ENCODE data around the gene CACNA1E. TPM values are rescaled to one million over a fixed set of nuclear protein-coding genes. Genes with fewer than 3 reads are reported as not detected.

CACNA1E gene
- total RNA-seq, 1 donor from 2014 or later, result 0.08 TPM

GRCh38 chr1:181490740-181491712, 7.7 kb downstream of the CACNA1E start:
- no peak for TF ChIP-seq CTCF (IDR thresholded peaks at IDR 0.05; ENCODE audit: insufficient read depth, low read length, poor library complexity, severe bottlenecking)
- no peak overlapping the region for H3K4me3 ChIP-seq (ENCODE audit: low read depth, low read length)
- H3K36me3 ChIP-seq (ENCODE audit: control insufficient read depth, insufficient read depth, low read length), result no peaks in the 10 kb centered on the region
- DNase-seq (ENCODE audit: low read depth), result no peak
- H3K27me3 ChIP-seq (ENCODE audit: control insufficient read depth, insufficient read depth, low read length), result peaks cover 6% of the 10 kb centered on the region

GRCh38 chr1:181493166-181493565, 9.8 kb downstream of the CACNA1E start:
- Histone ChIP-seq H3K27me3 (ENCODE audit: control insufficient read depth, insufficient read depth, low read length) (no peaks in the 10 kb centered on the region), H3K4me3 (ENCODE audit: low read depth, low read length) (no peak overlapping the region), H3K36me3 (ENCODE audit: control insufficient read depth, insufficient read depth, low read length) (no peaks in the 10 kb centered on the region)
- TF ChIP-seq CTCF (IDR thresholded peaks at IDR 0.05; ENCODE audit: insufficient read depth, low read length, poor library complexity, severe bottlenecking), result no peak
- no peak for DNase-seq (ENCODE audit: low read depth)

- H3K4me3 ChIP-seq (ENCODE audit: low read depth, low read length), result no peak overlapping the region
- no peak for TF ChIP-seq CTCF (IDR thresholded peaks at IDR 0.05; ENCODE audit: insufficient read depth, low read length, poor library complexity, severe bottlenecking)
- H3K36me3 ChIP-seq (ENCODE audit: control insufficient read depth, insufficient read depth, low read length), result no peaks in the 10 kb centered on the region
- no peaks in the 10 kb centered on the region for H3K27me3 ChIP-seq (ENCODE audit: control insufficient read depth, insufficient read depth, low read length)
- no peak for DNase-seq (ENCODE audit: low read depth)
Observed at GRCh38 chr1:181493885-181494284, 10.6 kb downstream of the CACNA1E start.

GRCh38 chr1:181496759-181497158, 13.4 kb downstream of the CACNA1E start:
- TF ChIP-seq CTCF (IDR thresholded peaks at IDR 0.05; ENCODE audit: insufficient read depth, low read length, poor library complexity, severe bottlenecking), result no peak
- H3K27me3 ChIP-seq (ENCODE audit: control insufficient read depth, insufficient read depth, low read length), result no peaks in the 10 kb centered on the region
- H3K36me3 ChIP-seq (ENCODE audit: control insufficient read depth, insufficient read depth, low read length), result no peaks in the 10 kb centered on the region
- no peak overlapping the region for H3K4me3 ChIP-seq (ENCODE audit: low read depth, low read length)
- no peak for DNase-seq (ENCODE audit: low read depth)

- no peak for TF ChIP-seq CTCF (IDR thresholded peaks at IDR 0.05; ENCODE audit: insufficient read depth, low read length, poor library complexity, severe bottlenecking)
- Histone ChIP-seq H3K4me3 (ENCODE audit: low read depth, low read length) (no peak overlapping the region), H3K27me3 (ENCODE audit: control insufficient read depth, insufficient read depth, low read length) (no peaks in the 10 kb centered on the region), H3K36me3 (ENCODE audit: control insufficient read depth, insufficient read depth, low read length) (no peaks in the 10 kb centered on the region)
- DNase-seq (ENCODE audit: low read depth), result no peak
Observed at GRCh38 chr1:181497870-181498269, 14.6 kb downstream of the CACNA1E start.
